HG03060 (cell line): ENCODE data around the gene MIX23.

Experiments used
- ATAC-seq: cut with Tn5 transposase; IDR thresholded peaks from one replicate; pipeline ENCODE4 v1.9.1; 2021; ENCODE audit warnings: low read depth, moderate number of reproducible peaks; ENCODE audit not compliant: unreplicated experiment

The MIX23 gene

DNA sequence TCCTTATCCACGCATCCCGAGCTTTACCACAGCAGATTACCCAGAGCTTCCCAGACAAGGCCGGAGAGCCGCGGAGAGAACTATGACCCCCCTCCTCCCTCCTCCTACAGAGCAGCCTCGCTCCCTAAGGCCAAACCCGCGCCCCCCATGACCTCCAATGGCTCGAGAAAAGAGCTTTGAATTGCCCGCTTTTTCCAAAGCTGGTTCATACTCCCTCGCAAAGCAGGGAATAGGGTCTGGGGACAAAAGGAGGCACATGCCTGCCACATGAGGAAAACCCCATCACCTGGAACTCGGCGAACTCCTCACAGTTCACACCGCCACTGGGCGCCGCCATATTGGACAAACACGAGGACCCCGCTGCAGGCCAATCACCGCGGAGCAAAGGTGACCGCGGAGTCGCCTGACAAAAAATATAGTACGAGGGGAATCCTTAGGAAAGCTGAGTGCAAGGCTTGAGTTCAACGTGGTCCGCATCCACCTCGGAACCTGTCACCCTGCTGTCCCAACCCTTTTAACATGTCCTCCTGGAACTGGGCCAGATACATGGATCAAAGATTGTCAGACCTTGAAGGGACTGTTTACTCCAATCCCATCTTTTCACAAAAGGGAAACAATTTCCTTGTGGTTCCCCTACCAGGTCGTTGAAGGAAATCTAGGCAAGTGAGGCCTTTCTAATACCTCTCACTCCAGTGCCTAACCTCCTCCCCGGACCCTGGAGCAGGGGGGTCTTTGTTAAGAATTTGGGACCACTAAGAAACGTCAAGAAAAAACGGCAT lies at the start of gene MIX23:
MIX23 (minus strand) TSS at position 344 of the 779 bp plus-strand sequence; CDS start at position 337, 7 bp downstream.
- no peak for ATAC-seq

DNA sequence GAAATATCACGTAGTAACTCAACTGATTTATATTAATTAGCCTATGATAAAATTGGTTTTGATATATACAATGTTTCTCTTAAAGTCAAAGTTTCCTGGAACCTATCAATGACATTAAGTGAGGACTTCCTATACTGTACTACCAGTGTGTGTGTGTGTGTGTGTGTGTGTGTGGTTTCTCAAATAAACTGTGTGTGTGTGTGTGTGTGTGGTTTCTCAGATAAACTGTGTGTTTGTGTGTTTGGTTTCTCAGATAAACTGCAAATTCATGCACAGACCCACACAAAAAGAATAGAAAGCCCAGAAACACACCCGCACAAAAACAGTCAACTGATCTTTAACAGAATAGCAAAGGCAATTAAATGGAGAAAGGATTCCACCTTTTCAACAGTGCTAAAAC lies 47.3 kb upstream of the MIX23 start:
- ATAC-seq, result no peak

GRCh38 chr3:122427857-122428471 lies 44.9 kb upstream of the MIX23 start:
- no peak for ATAC-seq

GRCh38 chr3:122421836-122422235 lies 38.8 kb upstream of the MIX23 start:
- no peak for ATAC-seq

GRCh38 chr3:122421101-122421500 lies 38.1 kb upstream of the MIX23 start:
- no peak for ATAC-seq

- ATAC-seq, result no peak
Observed at GRCh38 chr3:122416966-122417365, 33.9 kb upstream of the MIX23 start.

DNA sequence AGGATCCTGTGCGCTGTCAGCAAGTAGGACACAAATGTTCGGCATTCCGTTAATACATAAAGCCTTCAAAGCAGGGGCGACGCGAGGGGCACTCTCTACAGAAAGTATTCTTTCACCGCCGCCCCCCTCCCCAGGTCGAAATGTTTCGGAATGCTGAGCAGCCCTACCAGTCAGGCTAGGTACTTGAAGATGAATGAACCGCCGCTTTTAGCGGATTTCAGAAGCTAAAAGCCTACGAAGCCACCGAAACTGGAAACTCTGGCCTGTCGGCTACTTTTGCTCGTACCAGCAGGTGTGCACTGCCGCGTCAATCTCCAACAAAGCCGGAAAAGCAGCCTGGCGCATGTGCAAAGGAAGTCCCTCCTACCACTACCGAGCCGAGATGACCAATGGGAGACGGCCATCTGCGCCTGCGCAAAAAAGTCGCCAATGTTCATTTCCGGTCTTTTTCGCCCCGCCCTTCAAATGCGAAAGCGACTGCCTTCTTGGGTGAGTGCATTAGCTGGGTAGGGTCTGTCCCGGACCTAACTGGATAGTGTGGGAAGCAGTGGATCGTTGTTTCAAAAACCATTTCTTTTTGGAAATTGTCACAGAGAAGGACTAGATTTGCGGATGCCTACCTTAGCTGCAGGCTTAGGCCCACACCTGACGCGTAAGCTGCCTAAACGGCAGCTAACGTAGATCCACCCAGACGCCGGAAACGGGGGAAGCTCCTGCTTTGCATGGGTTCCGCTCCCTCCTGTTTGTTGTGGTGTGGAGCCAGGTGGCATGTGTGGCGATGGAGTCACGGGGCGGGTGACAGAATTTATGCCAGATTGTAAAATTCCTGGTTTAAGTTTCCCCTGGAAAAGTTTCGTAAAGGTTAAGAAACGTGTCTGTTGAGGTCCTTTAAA lies 33.0 kb upstream of the MIX23 start, which contains the start of gene WDR5B:
WDR5B (minus strand) TSS at position 301 of the 893 bp plus-strand sequence. CDS start 534 bp downstream, outside the sequence.
- peak; percentile 77 for ATAC-seq

DNA sequence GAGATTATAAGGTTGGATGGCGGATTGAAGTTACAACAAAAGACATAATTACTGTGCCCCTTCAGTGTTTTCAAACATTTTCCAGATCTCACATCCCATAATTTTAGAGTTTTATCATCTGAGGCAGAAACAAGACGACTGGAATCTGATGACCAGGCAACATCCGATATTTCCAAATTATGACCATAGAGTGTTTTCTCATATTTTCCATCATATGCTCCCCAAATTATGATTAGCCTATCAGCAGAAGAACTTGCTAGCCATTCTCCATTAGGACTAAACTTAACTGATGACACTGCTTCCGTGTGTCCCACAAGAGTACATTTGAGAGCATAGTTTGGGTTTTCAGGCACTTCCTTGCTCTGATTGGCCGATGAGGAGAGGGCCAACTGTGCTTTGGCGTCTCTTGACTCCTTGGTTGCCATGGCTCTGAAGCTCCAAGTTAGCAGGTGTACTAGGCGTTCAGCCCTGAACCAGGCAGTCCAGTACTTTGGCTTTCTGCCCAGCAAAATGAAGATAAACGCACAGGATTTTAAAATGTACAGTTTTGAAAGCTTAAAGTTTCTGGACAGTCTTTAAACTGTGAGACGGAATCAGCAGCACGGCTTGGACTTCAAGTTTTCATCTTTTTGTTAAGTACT lies 32.2 kb upstream of the MIX23 start:
- no peak for ATAC-seq

DNA sequence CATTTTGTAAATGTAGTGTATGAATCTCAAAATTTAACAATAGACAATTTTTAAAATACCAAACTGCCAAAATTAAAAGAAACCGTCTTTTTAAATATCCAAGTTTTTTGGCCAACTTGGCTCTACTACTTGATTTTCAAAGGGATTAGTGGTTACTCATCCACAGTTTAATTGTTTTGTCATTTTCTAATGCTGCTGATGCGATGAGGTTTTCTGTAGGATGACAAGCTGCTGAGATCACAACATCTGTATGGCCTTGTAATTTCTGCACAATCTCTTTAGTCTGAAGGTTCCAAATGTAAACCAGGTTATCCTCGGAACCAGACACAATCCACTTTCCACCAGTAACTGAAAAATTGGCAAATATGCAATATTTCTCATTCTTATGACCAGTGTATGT lies 31.4 kb upstream of the MIX23 start:
- no peak for ATAC-seq

DNA sequence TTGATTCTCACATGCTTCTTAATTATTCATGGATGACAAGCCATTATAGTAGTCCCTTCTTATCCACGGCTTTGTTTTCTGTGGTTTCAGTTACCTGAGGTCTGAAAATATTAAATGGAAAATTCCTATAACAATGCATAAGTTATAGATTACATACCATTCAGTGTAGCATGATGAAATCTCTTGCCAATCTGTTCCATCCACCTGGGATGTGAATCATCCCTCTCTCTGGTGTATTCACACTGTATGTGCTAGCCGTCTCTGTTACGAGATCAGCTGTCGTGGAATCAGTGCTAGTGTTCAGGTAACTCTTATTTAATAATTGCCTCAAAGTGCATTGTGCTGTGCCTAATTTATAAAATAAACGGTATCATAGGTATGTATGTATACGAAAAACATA lies 27.6 kb upstream of the MIX23 start:
- ATAC-seq, result no peak

- no peak for ATAC-seq
Observed at GRCh38 chr3:122410111-122410510, 27.1 kb upstream of the MIX23 start.

DNA sequence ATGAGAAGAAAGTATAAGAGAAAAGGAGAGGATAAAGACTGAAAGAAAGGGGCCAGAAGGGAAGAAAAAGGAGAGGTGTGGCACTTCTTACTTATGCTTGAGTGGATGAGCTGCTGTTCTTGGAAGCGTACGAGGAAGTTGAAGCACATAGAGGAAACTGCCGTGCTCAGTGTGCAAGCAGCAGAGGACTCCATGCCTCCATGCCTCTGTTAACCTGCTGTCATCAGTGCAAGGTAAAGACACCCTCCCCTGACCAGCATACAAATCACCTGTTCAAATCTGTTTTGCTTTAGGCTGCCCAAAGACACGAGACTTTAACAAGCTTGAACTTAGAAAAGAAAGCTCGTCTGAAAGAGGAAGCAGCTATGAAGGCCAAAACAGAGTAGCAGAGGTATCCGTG lies 26.4 kb upstream of the MIX23 start:
- no peak for ATAC-seq

GRCh38 chr3:122407946-122408345 lies 24.9 kb upstream of the MIX23 start:
- ATAC-seq, result no peak

DNA sequence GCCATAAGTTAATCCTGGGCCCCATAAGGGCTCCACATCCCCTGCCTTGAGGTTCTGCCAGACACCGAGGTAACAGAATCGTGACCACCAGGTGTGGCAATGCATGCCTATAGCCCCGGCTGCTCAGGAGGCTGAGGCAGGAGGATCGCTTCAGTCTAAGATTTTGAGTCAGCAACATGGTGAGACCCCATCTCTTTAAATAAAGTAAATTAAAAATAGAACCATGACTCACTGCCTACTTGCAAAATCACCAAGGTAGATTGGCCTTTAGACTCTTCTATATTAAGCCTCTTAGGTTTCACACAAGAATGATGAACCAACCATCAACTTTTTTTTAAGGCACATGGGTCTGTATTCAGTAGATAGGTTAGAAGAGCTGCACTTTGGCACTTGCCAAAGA lies 23.2 kb upstream of the MIX23 start:
- no peak for ATAC-seq

DNA sequence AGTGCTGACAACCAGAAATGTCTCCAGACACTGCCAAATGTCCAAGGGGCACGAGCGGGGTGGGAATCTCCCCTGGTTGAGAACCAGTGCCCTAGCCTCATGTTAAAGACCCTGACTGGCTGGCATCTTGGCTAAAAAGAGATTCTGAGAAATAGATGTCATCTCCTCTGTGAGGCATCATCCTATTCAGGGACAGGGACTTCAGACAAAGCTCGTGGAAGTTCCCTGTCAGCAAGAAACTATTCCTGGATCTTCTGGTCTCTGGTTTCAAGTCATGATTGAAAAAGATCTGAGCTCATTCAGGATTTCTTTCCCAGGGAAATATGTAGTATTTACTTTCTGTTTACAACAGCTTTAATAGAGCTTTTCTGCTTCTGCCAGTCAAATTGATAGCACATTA lies 22.0 kb upstream of the MIX23 start:
- ATAC-seq, result no peak

GRCh38 chr3:122403489-122403888 lies 20.5 kb upstream of the MIX23 start:
- ATAC-seq, result no peak

DNA sequence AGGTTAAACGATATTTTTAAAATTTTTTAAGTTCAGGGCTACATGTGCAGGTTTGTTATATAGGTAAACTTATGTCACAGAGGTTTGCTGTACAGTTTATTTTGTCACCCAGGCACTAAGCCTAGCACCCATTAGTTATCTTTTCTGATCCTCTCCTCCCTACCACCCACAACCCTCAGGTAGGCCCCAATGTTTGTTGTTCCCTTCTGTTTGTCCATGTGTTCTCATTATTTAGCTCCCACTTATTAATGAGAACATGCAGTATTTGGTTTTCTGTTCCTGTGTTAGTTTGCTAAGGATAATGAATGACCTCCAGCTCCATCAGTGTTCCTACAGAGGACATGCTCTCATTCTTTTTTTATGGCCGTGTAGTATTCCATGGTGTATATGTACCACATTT lies 15.9 kb upstream of the MIX23 start:
- no peak for ATAC-seq

GRCh38 chr3:122397201-122397600 lies 14.2 kb upstream of the MIX23 start:
- no peak for ATAC-seq

GRCh38 chr3:122396511-122396910 lies 13.5 kb upstream of the MIX23 start:
- ATAC-seq, result no peak

GRCh38 chr3:122395582-122395981 lies 12.6 kb upstream of the MIX23 start:
- no peak for ATAC-seq

DNA sequence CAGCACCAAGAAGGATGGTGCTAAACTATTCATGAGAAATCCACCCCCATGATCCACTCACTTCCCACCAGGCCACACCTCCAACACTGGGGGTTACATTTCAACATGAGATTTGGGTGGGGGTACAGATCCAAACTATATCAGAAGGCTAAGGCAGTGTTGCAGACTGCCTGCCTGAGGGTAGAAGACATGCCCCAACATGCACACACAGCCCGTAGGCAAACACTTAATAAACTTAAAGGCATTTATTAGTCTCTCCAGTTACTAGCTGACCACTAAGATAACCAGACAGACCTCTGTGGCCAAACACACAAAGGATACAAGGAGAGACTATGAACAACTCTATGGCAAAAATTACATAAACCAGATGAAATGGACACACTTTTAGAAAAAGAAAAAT lies 11.1 kb upstream of the MIX23 start:
- no peak for ATAC-seq
